Amniotic epithelial cell (primary cell): ENCODE results near the gene PIAS4.
"Not testable (repeated sequence)": the region's sequence is repeated elsewhere in the genome, so short reads cannot be mapped to it uniquely, and the experiment has no call there.

Experiments used
- DNase-seq: peaks from one replicate; pipeline ENCODE4 v3.0.0-alpha.2; 2010; ENCODE audit warnings: low read depth

The PIAS4 gene

GRCh38 chr19:3998667-3999412 lies 8.7 kb upstream of the PIAS4 start:
- DNase-seq: not testable (repeated sequence)

GRCh38 chr19:4000798-4001197 lies 6.7 kb upstream of the PIAS4 start:
- not testable (repeated sequence) for DNase-seq

- not testable (repeated sequence) for DNase-seq
These were observed 2.1 kb upstream of the PIAS4 start for GRCh38 chr19:4005436-4005835.

- no peak for DNase-seq
These were observed 452 bp downstream of the PIAS4 start for GRCh38 chr19:4007836-4008539.

GRCh38 chr19:4009990-4010807 lies 2.7 kb downstream of the PIAS4 start:
- peak; percentile 34 for DNase-seq

GRCh38 chr19:4010808-4011110 lies 3.2 kb downstream of the PIAS4 start:
- DNase-seq: no peak

GRCh38 chr19:4011430-4011829 lies 3.9 kb downstream of the PIAS4 start:
- DNase-seq: not testable (repeated sequence)

- DNase-seq: no peak
These were observed 4.8 kb downstream of the PIAS4 start for GRCh38 chr19:4012092-4012974.

- no peak for DNase-seq
These were observed 5.6 kb downstream of the PIAS4 start for GRCh38 chr19:4012975-4013634.

- DNase-seq: no peak
These were observed 6.5 kb downstream of the PIAS4 start for GRCh38 chr19:4013886-4014540.

GRCh38 chr19:4014541-4015491 lies 7.3 kb downstream of the PIAS4 start:
- no peak for DNase-seq

GRCh38 chr19:4015705-4016402 lies 8.3 kb downstream of the PIAS4 start:
- DNase-seq: peak; percentile 37

- no peak for DNase-seq
These were observed 8.9 kb downstream of the PIAS4 start for GRCh38 chr19:4016486-4016885.

- no peak for DNase-seq
These were observed 9.5 kb downstream of the PIAS4 start for GRCh38 chr19:4016903-4017638.

- DNase-seq: no peak
These were observed 10.6 kb downstream of the PIAS4 start for GRCh38 chr19:4018140-4018613.

GRCh38 chr19:4018775-4019504 lies 11.4 kb downstream of the PIAS4 start:
- DNase-seq: no peak

- no peak for DNase-seq
These were observed 12.0 kb downstream of the PIAS4 start for GRCh38 chr19:4019578-4019977.
